DOHH2 (cell line): Measurements from ENCODE around the gene SCN4A.

Experiments used
- CTCF ChIP-seq: fragments of 200-600 bp; sonication (generic); IDR thresholded peaks from one replicate; pipeline ENCODE4 v1.5.1; 2014; ENCODE audit warnings: antibody characterized with exemption, mild to moderate bottlenecking, low read depth, low read length; ENCODE audit not compliant: poor library complexity, severe bottlenecking
- EZH2phosphoT487 ChIP-seq: fragments of 200-600 bp; sonication (generic); IDR thresholded peaks from 2 replicates; pipeline ENCODE4 v1.6.1; 2017; ENCODE audit warnings: borderline replicate concordance, mild to moderate bottlenecking, antibody characterized with exemption, low read length, moderate library complexity, mixed read lengths

- TF ChIP-seq CTCF (no peak), EZH2phosphoT487 (no peak)
Measured at GRCh38 chr17:63955791-63956190, 16.9 kb downstream of the SCN4A start.
